Endothelial cell of umbilical vein (primary cell): ENCODE measurements around the gene PRKCZ. TPM values are rescaled to one million over a fixed set of nuclear protein-coding genes. Genes with fewer than 3 reads are reported as not detected.

Source experiments
- BruUV-seq: library from RNA; stranded (reverse); fragments of 400-500 nt; replicated peaks from 2 replicates; lab custom pipeline; 2021; lab: Mats Ljungman, UMichigan
- CTCF ChIA-PET: fragments of 300-600, 350-600 bp; sonication (Branson Sonifier 250); formaldehyde crosslinking; loops from one replicate; lab custom pipeline; 2021; ENCODE audit warnings: antibody characterized with exemption, inconsistent platforms; lab: Charles Lee
- POLR2A ChIA-PET: fragments of 300-600, 350-600 bp; sonication (Branson Sonifier 250); formaldehyde crosslinking; loops from one replicate; lab custom pipeline; 2021; ENCODE audit warnings: antibody characterized with exemption, inconsistent platforms; lab: Charles Lee
- DNase-seq: peaks from one replicate; pipeline ENCODE4 v3.0.0-alpha.2; 2011; ENCODE audit warnings: low read depth, low spot score
- FAIRE-seq: peaks from 2 replicates; lab custom pipeline; 2011; peaks lifted over from hg19 to GRCh38; lab: Jason Lieb, UNC
- H2AFZ ChIP-seq: 2 replicates; pipeline ENCODE4 v1.6.0; 2012; ENCODE audit warnings: low read depth, low read length, control low read depth, inconsistent platforms
- H3K27ac ChIP-seq: 2 replicates; pipeline ENCODE4 v1.5.1; 2011; ENCODE audit warnings: low read depth, mild to moderate bottlenecking, control low read depth, low read length, moderate library complexity; ENCODE audit not compliant: insufficient read depth
- H3K27me3 ChIP-seq, 2 experiments: 2 replicates each; pipeline versions ENCODE4 v1.6.0 to v1.6.1; 2011; ENCODE audit warnings: low read length in 2 of 2, mixed read lengths in 1 of 2; ENCODE audit not compliant: control insufficient read depth in 2 of 2, insufficient read depth in 2 of 2
- H3K36me3 ChIP-seq, 2 experiments: 2 replicates in 1 of 2; 3 replicates in 1 of 2; pipeline ENCODE4 v1.5.1; 2011; ENCODE audit warnings: low read length in 2 of 2, mild to moderate bottlenecking in 1 of 2, moderate library complexity in 1 of 2; ENCODE audit not compliant: control insufficient read depth in 2 of 2, insufficient read depth in 2 of 2; ENCODE audit errors: extremely low read depth in 1 of 2
- H3K4me1 ChIP-seq: 3 replicates; pipeline ENCODE4 v1.5.1; 2011; ENCODE audit warnings: mild to moderate bottlenecking, low read length; ENCODE audit not compliant: control insufficient read depth, insufficient read depth; ENCODE audit errors: extremely low read depth
- H3K4me2 ChIP-seq: 2 replicates; pipeline ENCODE4 v1.6.1; 2011; ENCODE audit warnings: low read length, control low read depth, mixed read lengths; ENCODE audit not compliant: insufficient read depth
- H3K4me3 ChIP-seq, 3 experiments: fragments of 200-600 bp in 1 of 3; sonication (generic), shearing (Covaris generic) in 1 of 3; replicated peaks in 1 of 3; 2 replicates each; pipeline ENCODE4 v1.5.1; 2011 to 2016; ENCODE audit warnings: control low read depth in 3 of 3, low read length in 3 of 3, mild to moderate bottlenecking in 2 of 3, inconsistent platforms in 1 of 3, low read depth in 1 of 3, moderate library complexity in 1 of 3; ENCODE audit not compliant: insufficient read depth in 1 of 3
- H3K79me2 ChIP-seq: 2 replicates; pipeline ENCODE4 v1.6.0; 2012; ENCODE audit warnings: low read length, inconsistent platforms; ENCODE audit not compliant: control insufficient read depth, insufficient read depth
- H3K9ac ChIP-seq: replicated peaks from 2 replicates; pipeline ENCODE3; 2011; ENCODE audit warnings: low read length, control low read depth; ENCODE audit not compliant: insufficient read depth; ENCODE audit errors: extremely low read depth
- H3K9me1 ChIP-seq: replicated peaks from 3 replicates; pipeline ENCODE4 v1.6.0; 2011; ENCODE audit warnings: mild to moderate bottlenecking, low read length; ENCODE audit not compliant: control insufficient read depth, insufficient read depth; ENCODE audit errors: extremely low read depth
- H3K9me3 ChIP-seq: replicated peaks from 2 replicates; pipeline ENCODE4 v1.5.1; 2012; ENCODE audit warnings: low read length, inconsistent platforms; ENCODE audit not compliant: control insufficient read depth, insufficient read depth
- H4K20me1 ChIP-seq: replicated peaks from 2 replicates; pipeline ENCODE3; 2011; ENCODE audit warnings: mild to moderate bottlenecking, low read length; ENCODE audit not compliant: control insufficient read depth, insufficient read depth; ENCODE audit errors: extremely low read depth
- EZH2 ChIP-seq: IDR thresholded peaks from 2 replicates; pipeline ENCODE4 v1.6.1; 2012; ENCODE audit warnings: borderline replicate concordance, low read depth, mild to moderate bottlenecking, moderate library complexity, low read length, inconsistent platforms; ENCODE audit not compliant: severe bottlenecking
- FOS ChIP-seq: IDR thresholded peaks from 2 replicates; pipeline ENCODE4 v1.6.1; 2011; ENCODE audit warnings: mild to moderate bottlenecking, low read length, moderate library complexity, borderline replicate concordance; ENCODE audit not compliant: insufficient read depth
- GATA2 ChIP-seq: IDR thresholded peaks from 2 replicates; pipeline ENCODE4 v1.7.0; 2011; ENCODE audit warnings: low read depth, mild to moderate bottlenecking, moderate library complexity, mixed read lengths, low read length; ENCODE audit not compliant: insufficient read length, insufficient read depth
- JUN ChIP-seq: IDR thresholded peaks from 2 replicates; pipeline ENCODE4 v1.6.1; 2011; ENCODE audit warnings: borderline replicate concordance, low read depth; ENCODE audit not compliant: insufficient read length, insufficient read depth
- MAX ChIP-seq: IDR thresholded peaks from 2 replicates; pipeline ENCODE4 v1.6.1; 2011; ENCODE audit not compliant: insufficient read depth, insufficient read length
- MYC ChIP-seq: IDR thresholded peaks from one replicate; pipeline ENCODE4 v1.6.1; 2011; ENCODE audit warnings: mild to moderate bottlenecking, low read depth, low read length
- POLR2A ChIP-seq: IDR thresholded peaks from 2 replicates; pipeline ENCODE4 v1.6.1; 2012; ENCODE audit warnings: low read depth, mild to moderate bottlenecking, control low read depth, low read length
- POLR2AphosphoS5 ChIP-seq: IDR thresholded peaks from 2 replicates; pipeline ENCODE4 v1.6.1; 2012; ENCODE audit warnings: low read depth, mild to moderate bottlenecking, control low read depth, low read length, moderate library complexity; ENCODE audit not compliant: insufficient read depth
- dilution Hi-C: fragments of 300-500 bp; cut with MboI; formaldehyde crosslinking; loops from one replicate; pipeline ENCODE4 v1.15.0; 2019; ENCODE audit warnings: low sequenced_read_pairs; ENCODE audit not compliant: extremely low pct_ligation_motif_present
- intact Hi-C: fragments of 100-400 bp; cut with micrococcal nuclease; formaldehyde crosslinking; loops from one replicate; pipeline ENCODE4 v1.10.0; 2022
- polyA plus RNA-seq, 4 experiments: library from polyadenylated mRNA; depleted of rRNA in 3 of 4; stranded (reverse) in 3 of 4; unstranded in 1 of 4; fragments of >200 nt; gene quantifications; 2 replicates each; pipeline versions ENCODE4 v1.2.1 to v1.2.3, GENCODE V29; 2011 to 2012; ENCODE audit warnings: missing spikeins in 1 of 4
- total RNA-seq: library from RNA; stranded (reverse); gene quantifications from 2 replicates; pipeline ENCODE4 v1.2.3, GENCODE V29; 2021
- TF ChIP-seq, protein P1 (sequence below), 2 donors: IDR thresholded peaks; 1 replicate in 1 of 2; 2 replicates in 1 of 2; pipeline ENCODE4 v1.5.1; 2011; ENCODE audit warnings: low read length in 2 of 2, mild to moderate bottlenecking in 2 of 2, moderate library complexity in 2 of 2, control low read depth in 1 of 2, inconsistent platforms in 1 of 2, low read depth in 1 of 2; ENCODE audit not compliant: insufficient read depth in 1 of 2; ENCODE audit errors: extremely low read depth in 1 of 2

PRKCZ gene
- total and polyA plus RNA-seq, 2 donors (not counting 3 experiments of a cell fraction or from before 2014, with no cell fraction given), result 0.22 to 1.7 TPM

DNA sequence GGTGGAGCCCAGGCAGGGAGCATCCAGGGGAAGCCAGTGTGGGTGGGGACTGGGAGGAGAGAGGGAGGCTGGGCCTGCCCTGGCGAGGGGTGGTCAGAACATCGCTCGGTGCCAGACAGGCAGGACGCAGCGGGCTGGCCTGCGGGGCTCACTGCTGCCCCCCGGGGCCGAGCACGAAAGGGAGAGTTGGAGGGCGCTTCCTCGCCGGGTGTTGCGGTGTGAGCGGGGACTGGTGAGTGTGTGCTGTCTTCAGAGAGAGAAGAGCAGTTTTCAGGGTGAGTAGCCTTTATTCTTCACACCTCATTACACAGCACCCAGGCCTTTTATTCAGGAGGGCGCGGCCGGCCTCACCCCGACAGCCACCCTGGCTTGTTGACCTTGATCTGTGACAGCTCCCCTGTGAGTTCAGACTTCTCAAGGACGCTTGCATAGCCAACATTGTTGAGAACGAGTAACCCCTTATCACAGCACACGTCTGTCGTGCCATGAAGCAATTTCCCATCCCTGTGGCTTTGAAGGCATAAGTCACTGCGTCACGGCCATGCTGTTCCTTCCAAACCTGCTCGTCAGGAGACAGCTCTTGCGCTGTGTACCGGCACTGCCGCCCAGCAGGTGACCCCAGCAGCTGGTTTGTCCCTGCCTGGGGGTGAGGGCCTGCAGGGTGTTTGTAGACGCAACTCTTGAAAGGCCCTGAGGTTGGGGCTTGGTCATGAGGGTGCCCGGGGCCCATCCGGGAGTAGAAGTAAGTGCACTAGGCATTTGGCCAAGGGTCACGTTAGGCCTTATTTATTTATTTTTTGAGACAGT is 54.6 kb downstream of the PRKCZ start:
- Histone ChIP-seq H3K9me1 (no peaks in the 10 kb centered on the region), H2AFZ (no peak overlapping the region), H3K36me3 (no peaks in the 10 kb centered on the region), H3K4me2 (no peak overlapping the region), H3K27ac (no peak overlapping the region), H3K9ac (no peak overlapping the region), H3K4me3 (no peak overlapping the region), H3K27me3 (no peaks in the 10 kb centered on the region), H3K4me1 (no peaks in the 10 kb centered on the region), H4K20me1 (no peaks in the 10 kb centered on the region), H3K79me2 (no peaks in the 10 kb centered on the region), H3K9me3 (no peaks in the 10 kb centered on the region)
- dilution Hi-C loops (no loop called here), intact Hi-C loops (no loop called here)
- ChIA-PET POLR2A (no interaction called here), CTCF (no interaction called here)
- TF ChIP-seq, protein P1, sequence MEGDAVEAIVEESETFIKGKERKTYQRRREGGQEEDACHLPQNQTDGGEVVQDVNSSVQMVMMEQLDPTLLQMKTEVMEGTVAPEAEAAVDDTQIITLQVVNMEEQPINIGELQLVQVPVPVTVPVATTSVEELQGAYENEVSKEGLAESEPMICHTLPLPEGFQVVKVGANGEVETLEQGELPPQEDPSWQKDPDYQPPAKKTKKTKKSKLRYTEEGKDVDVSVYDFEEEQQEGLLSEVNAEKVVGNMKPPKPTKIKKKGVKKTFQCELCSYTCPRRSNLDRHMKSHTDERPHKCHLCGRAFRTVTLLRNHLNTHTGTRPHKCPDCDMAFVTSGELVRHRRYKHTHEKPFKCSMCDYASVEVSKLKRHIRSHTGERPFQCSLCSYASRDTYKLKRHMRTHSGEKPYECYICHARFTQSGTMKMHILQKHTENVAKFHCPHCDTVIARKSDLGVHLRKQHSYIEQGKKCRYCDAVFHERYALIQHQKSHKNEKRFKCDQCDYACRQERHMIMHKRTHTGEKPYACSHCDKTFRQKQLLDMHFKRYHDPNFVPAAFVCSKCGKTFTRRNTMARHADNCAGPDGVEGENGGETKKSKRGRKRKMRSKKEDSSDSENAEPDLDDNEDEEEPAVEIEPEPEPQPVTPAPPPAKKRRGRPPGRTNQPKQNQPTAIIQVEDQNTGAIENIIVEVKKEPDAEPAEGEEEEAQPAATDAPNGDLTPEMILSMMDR (IDR thresholded peaks at IDR 0.05; ENCODE audit: extremely low read depth in 1 of 2, insufficient read depth in 1 of 2, low read depth in 1 of 2, low read length in 2 of 2), result no peak
- TF ChIP-seq MYC, result no peak
- TF ChIP-seq EZH2, result no peak
- no peak for TF ChIP-seq GATA2
- no peak for TF ChIP-seq POLR2A
- no peak for TF ChIP-seq POLR2AphosphoS5
- no peak for TF ChIP-seq JUN
- no peak for TF ChIP-seq MAX
- TF ChIP-seq FOS, result no peak
- DNase-seq, result no peak
- FAIRE-seq, result no peak
- BruUV-seq, result no TSS peak
